DMS53 treated with DMSO at 0.1 percent for 48 hours (cell line): ENCODE results near the gene FAM169A.
"Not testable (repeated sequence)": the region's sequence is repeated elsewhere in the genome, so short reads cannot be mapped to it uniquely, and the experiment has no call there.

Experiments used
- DNase-seq: peaks from one replicate; lab custom pipeline; 2025; ENCODE audit not compliant: unreplicated experiment; lab: John Stamatoyannopoulos, UW

The FAM169A gene

GRCh38 chr5:74801941-74802340 lies 64.2 kb downstream of the FAM169A start:
- DNase-seq = no peak

GRCh38 chr5:74801197-74801596 lies 65.0 kb downstream of the FAM169A start:
- DNase-seq = no peak

GRCh38 chr5:74798977-74799911 lies 66.9 kb downstream of the FAM169A start:
- no peak for DNase-seq

GRCh38 chr5:74791669-74792068 lies 74.5 kb downstream of the FAM169A start:
- not testable (repeated sequence) for DNase-seq

GRCh38 chr5:74787424-74787823 lies 78.8 kb downstream of the FAM169A start:
- no peak for DNase-seq

- no peak for DNase-seq
Measured at GRCh38 chr5:74786851-74787250, 79.3 kb downstream of the FAM169A start.

GRCh38 chr5:74778609-74779008 lies 87.6 kb downstream of the FAM169A start:
- DNase-seq = no peak

GRCh38 chr5:74772359-74772758 lies 93.8 kb downstream of the FAM169A start:
- no peak for DNase-seq

GRCh38 chr5:74767579-74767913 lies 98.6 kb downstream of the FAM169A start:
- DNase-seq = peak; percentile 7

GRCh38 chr5:74766849-74767578 lies 99.2 kb downstream of the FAM169A start, which contains the start of the genes GFM2 and NSA2:
Gene GFM2, minus strand, starts transcription at chr5:74767117. Its CDS starts 3,375 bp downstream, at chr5:74763742.
Gene NSA2, plus strand, starts transcription at chr5:74767249. Its CDS starts 112 bp downstream, at chr5:74767361.
- peak; percentile 84 for DNase-seq

- DNase-seq = peak; percentile 44
Measured at GRCh38 chr5:74766418-74766848, 99.8 kb downstream of the FAM169A start.

GRCh38 chr5:74765929-74766328 lies 100.3 kb downstream of the FAM169A start:
- DNase-seq = no peak

- DNase-seq = no peak
Measured at GRCh38 chr5:74765201-74765600, 101.0 kb downstream of the FAM169A start.

- no peak for DNase-seq
Measured at GRCh38 chr5:74763504-74763903, 102.7 kb downstream of the FAM169A start.

GRCh38 chr5:74762599-74762998 lies 103.6 kb downstream of the FAM169A start:
- DNase-seq = peak; percentile 8

- no peak for DNase-seq
Measured at GRCh38 chr5:74761241-74761640, 104.9 kb downstream of the FAM169A start.

- not testable (repeated sequence) for DNase-seq
Measured at GRCh38 chr5:74748742-74749141, 117.4 kb downstream of the FAM169A start.

- DNase-seq = no peak
Measured at GRCh38 chr5:74738406-74738805, 127.8 kb downstream of the FAM169A start.

- no peak for DNase-seq
Measured at GRCh38 chr5:74736759-74737158, 129.4 kb downstream of the FAM169A start.
